ENCODE results near the gene JDP2. TPM values are rescaled to one million over a fixed set of nuclear protein-coding genes. Genes with fewer than 3 reads are reported as not detected.

The JDP2 gene
- total RNA-seq, 1 donor from 2014 or later = 79.5 TPM

DNA sequence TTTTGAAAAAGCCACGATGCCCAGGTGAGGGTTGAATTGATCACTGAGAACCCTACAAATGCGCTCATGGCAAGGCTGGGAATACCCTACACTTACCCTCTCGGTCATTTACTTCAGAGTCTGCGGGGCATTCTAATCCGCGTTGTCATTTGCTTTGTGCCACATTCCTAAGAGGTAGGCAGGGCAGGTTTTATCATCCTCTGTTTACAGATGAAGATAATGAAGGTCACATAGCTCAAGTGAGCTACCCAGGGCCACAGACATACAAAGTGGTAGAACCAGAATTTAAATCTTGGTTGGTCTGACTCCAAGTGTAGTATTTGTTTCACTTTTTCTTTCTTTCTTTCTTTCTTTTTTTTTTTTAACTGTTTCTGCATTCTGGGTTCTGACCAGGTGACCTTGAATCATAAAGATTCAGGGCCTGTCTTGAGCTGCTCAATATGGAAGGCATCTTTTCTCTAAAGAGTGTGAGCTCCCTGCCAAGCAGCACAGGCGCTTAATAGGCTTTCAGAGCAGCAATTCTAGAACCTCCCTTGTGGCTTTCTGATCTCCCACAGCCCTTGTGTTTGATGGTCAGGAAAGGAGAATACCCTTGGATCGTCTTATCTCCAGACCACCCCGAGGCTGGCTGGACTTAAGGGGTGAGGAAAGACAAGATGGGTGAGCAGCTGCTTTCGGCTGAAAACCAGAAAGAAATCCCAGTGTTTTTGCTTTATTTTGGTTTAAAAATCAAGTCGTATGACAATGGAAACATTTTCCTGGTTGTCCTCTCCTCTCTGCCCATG is 93.8 kb downstream of the JDP2 start:
- Histone ChIP-seq H3K9me3 (ENCODE audit: insufficient read depth, low read depth, low read length) (no peaks in the 10 kb centered on the region), H3K9ac (ENCODE audit: low read length) (no peak overlapping the region), H2AFZ (ENCODE audit: low read depth, low read length) (no peak overlapping the region), H3K27me3 (ENCODE audit: insufficient read depth, low read length) (peaks cover 8% of the 10 kb centered on the region), H3K4me3 (ENCODE audit: insufficient read depth, low read depth, low read length) (no peak overlapping the region), H3K36me3 (ENCODE audit: insufficient read depth, low read length) (no peaks in the 10 kb centered on the region), H4K20me1 (ENCODE audit: insufficient read depth, low read length) (no peaks in the 10 kb centered on the region), H3K79me2 (ENCODE audit: insufficient read depth, low read length) (no peaks in the 10 kb centered on the region), H3K4me1 (ENCODE audit: insufficient read depth, low read length) (no peaks in the 10 kb centered on the region), H3K4me2 (ENCODE audit: low read length) (no peak overlapping the region), H3K27ac (ENCODE audit: low read depth, low read length) (no peak overlapping the region)
- peaks cover 10% of the 10 kb centered on the region for H3K27me3 Mint-ChIP-seq (ENCODE audit: low read depth, unreplicated experiment)
- H3K27ac Mint-ChIP-seq (ENCODE audit: unreplicated experiment) = no peak overlapping the region
- no peaks in the 10 kb centered on the region for H3K9me3 Mint-ChIP-seq (ENCODE audit: unreplicated experiment)
- FAIRE-seq = no peak
- no peak for DNase-seq (ENCODE audit: low read depth)
- H3K36me3 Mint-ChIP-seq (ENCODE audit: low read depth, unreplicated experiment) = no peaks in the 10 kb centered on the region
- H3K4me3 Mint-ChIP-seq (ENCODE audit: unreplicated experiment) = no peak overlapping the region
- H3K4me1 Mint-ChIP-seq (ENCODE audit: low read depth, unreplicated experiment) = peaks cover 5% of the 10 kb centered on the region
- no peak for TF ChIP-seq EZH2 (IDR thresholded peaks at IDR 0.05; ENCODE audit: insufficient read depth, low read length)
- TF ChIP-seq, protein P1, sequence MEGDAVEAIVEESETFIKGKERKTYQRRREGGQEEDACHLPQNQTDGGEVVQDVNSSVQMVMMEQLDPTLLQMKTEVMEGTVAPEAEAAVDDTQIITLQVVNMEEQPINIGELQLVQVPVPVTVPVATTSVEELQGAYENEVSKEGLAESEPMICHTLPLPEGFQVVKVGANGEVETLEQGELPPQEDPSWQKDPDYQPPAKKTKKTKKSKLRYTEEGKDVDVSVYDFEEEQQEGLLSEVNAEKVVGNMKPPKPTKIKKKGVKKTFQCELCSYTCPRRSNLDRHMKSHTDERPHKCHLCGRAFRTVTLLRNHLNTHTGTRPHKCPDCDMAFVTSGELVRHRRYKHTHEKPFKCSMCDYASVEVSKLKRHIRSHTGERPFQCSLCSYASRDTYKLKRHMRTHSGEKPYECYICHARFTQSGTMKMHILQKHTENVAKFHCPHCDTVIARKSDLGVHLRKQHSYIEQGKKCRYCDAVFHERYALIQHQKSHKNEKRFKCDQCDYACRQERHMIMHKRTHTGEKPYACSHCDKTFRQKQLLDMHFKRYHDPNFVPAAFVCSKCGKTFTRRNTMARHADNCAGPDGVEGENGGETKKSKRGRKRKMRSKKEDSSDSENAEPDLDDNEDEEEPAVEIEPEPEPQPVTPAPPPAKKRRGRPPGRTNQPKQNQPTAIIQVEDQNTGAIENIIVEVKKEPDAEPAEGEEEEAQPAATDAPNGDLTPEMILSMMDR (IDR thresholded peaks at IDR 0.05; ENCODE audit: insufficient read depth, low read depth, low read length) = no peak

DNA sequence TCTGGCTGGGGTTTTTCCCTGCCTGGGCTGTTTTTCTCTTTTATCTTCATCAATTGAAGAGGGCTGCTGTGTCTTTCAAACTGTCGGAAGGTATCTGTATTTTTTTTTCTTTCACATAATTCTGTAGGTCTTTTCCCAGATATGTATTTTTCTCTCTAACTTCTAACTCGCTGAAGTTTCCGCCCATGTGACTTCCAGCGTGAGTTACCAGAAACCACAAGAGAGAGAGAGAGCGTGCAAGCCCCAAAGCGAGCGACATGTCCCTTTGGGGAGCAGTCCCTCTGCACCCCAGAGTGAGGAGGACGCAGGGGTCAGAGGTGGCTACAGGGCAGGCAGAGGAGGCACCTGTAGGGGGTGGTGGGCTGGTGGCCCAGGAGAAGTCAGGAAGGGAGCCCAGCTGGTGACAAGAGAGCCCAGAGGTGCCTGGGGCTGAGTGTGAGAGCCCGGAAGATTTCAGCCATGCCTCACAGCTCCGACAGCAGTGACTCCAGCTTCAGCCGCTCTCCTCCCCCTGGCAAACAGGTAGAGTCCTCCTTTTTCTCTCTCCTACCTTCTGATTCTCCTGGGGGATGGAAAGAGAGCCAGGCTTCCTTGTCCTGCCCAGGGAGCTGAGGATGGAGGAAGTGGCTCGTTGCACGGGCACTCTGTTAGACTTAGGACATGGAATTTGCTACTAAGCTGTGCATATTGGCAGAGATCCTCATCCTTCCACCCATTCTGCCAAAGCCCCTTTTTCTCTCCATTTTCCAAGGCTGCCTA is 94.6 kb downstream of the JDP2 start, which contains the start of gene BATF:
BATF (plus strand) TSS at position 246 of the 759 bp plus-strand sequence; CDS start at position 460, 214 bp downstream.
- Histone ChIP-seq H3K27ac (ENCODE audit: low read depth, low read length) (no peak within 1 kb of the TSS), H3K9ac (ENCODE audit: low read length) (no peak within 1 kb of the TSS), H3K4me1 (ENCODE audit: insufficient read depth, low read length) (no peaks in the 10 kb centered on the region), H3K27me3 (ENCODE audit: insufficient read depth, low read length) (peaks cover 4% of the 10 kb centered on the region), H2AFZ (ENCODE audit: low read depth, low read length) (no peak within 1 kb of the TSS), H3K9me3 (ENCODE audit: insufficient read depth, low read depth, low read length) (no peaks in the 10 kb centered on the region), H4K20me1 (ENCODE audit: insufficient read depth, low read length) (no peaks in the 10 kb centered on the region), H3K36me3 (ENCODE audit: insufficient read depth, low read length) (no peaks in the 10 kb centered on the region), H3K4me3 (ENCODE audit: insufficient read depth, low read depth, low read length) (no peak within 1 kb of the TSS), H3K79me2 (ENCODE audit: insufficient read depth, low read length) (no peaks in the 10 kb centered on the region), H3K4me2 (ENCODE audit: low read length) (no peak within 1 kb of the TSS)
- FAIRE-seq (no peak), DNase-seq (ENCODE audit: low read depth) (no peak)
- Mint-ChIP-seq H3K27me3 (ENCODE audit: low read depth, unreplicated experiment) (peaks cover 9% of the 10 kb centered on the region), H3K27ac (ENCODE audit: unreplicated experiment) (no peak within 1 kb of the TSS), H3K9me3 (ENCODE audit: unreplicated experiment) (no peaks in the 10 kb centered on the region), H3K4me1 (ENCODE audit: low read depth, unreplicated experiment) (peaks cover 5% of the 10 kb centered on the region), H3K36me3 (ENCODE audit: low read depth, unreplicated experiment) (no peaks in the 10 kb centered on the region), H3K4me3 (ENCODE audit: unreplicated experiment) (no peak within 1 kb of the TSS)
- no peak for TF ChIP-seq EZH2 (IDR thresholded peaks at IDR 0.05; ENCODE audit: insufficient read depth, low read length)
- TF ChIP-seq, protein P1 (IDR thresholded peaks at IDR 0.05; ENCODE audit: insufficient read depth, low read depth, low read length) = no peak
